T-helper 17 cell (primary cell): ENCODE results near the gene ACP1. TPM values are rescaled to one million over a fixed set of nuclear protein-coding genes. Genes with fewer than 3 reads are reported as not detected.
A peak's percentile ranks its signal among the peaks of the same experiment; 100 is the strongest.
"Not testable (repeated sequence)": the region's sequence is repeated elsewhere in the genome, so short reads cannot be mapped to it uniquely, and the experiment has no call there.

Experiments used
- ATAC-seq: fragments of 150-1000 bp; cut with Tn5 transposase; 2 replicates; pipeline ENCODE4 v1.10.0; 2021; ENCODE audit warnings: mild to moderate bottlenecking, moderate library complexity
- DNase-seq, 3 donors: peaks; one replicate each; pipeline versions ENCODE4 v3.0.0 to v3.0.0-alpha.2; 2020 to 2021
- H3K9me3 ChIP-seq: one replicate; pipeline ENCODE4 v1.7.0; 2013; ENCODE audit warnings: low read length, mild to moderate bottlenecking; ENCODE audit not compliant: control insufficient read depth, poor library complexity, severe bottlenecking
- H3K27ac Mint-ChIP-seq: one replicate; pipeline ENCODE4 v1.8.0; 2022; ENCODE audit warnings: mild to moderate bottlenecking, moderate library complexity, mixed read lengths
- H3K27me3 Mint-ChIP-seq: one replicate; pipeline ENCODE4 v1.8.0; 2022; ENCODE audit warnings: mixed read lengths
- H3K36me3 Mint-ChIP-seq: one replicate; pipeline ENCODE4 v1.8.0; 2022; ENCODE audit warnings: low read depth, mixed read lengths
- H3K4me1 Mint-ChIP-seq: one replicate; pipeline ENCODE4 v1.8.0; 2022; ENCODE audit warnings: mild to moderate bottlenecking, mixed read lengths
- H3K4me3 Mint-ChIP-seq: one replicate; pipeline ENCODE4 v1.8.0; 2022; ENCODE audit warnings: mild to moderate bottlenecking, moderate library complexity, mixed read lengths
- total RNA-seq, 4 donors: library from RNA in 2 of 4; stranded (reverse) in 2 of 4; gene quantifications; one replicate each; pipeline ENCODE4 v1.2.3 and lab custom pipeline; 2022 to 2026

The ACP1 gene
- total RNA-seq, 2 donors from 2014 or later: 71.2 to 87.2 TPM

- Mint-ChIP-seq H3K36me3 (no peaks in the 10 kb centered on the region), H3K4me1 (peaks cover 11% of the 10 kb centered on the region), H3K27me3 (peaks cover 14% of the 10 kb centered on the region), H3K27ac (no peak overlapping the region), H3K4me3 (no peak overlapping the region)
- DNase-seq: no peak
- no peak for ATAC-seq
- H3K9me3 ChIP-seq: no peaks in the 10 kb centered on the region
Measured at GRCh38 chr2:314561-315336, 50.0 kb downstream of the ACP1 start.

- not testable (repeated sequence) for H3K9me3 ChIP-seq
Measured at GRCh38 chr2:315925-316324, 51.2 kb downstream of the ACP1 start.

GRCh38 chr2:316381-316780, 51.6 kb downstream of the ACP1 start:
- ATAC-seq (no peak), DNase-seq (no peak)
- H3K27ac Mint-ChIP-seq: peak overlapping the region; percentile 16
- no peaks in the 10 kb centered on the region for H3K36me3 Mint-ChIP-seq
- H3K9me3 ChIP-seq: no peaks in the 10 kb centered on the region
- peaks cover 11% of the 10 kb centered on the region for H3K4me1 Mint-ChIP-seq
- H3K4me3 Mint-ChIP-seq: no peak overlapping the region
- peaks cover 10% of the 10 kb centered on the region for H3K27me3 Mint-ChIP-seq

More at GRCh38 chr2:315925-316324, 51.2 kb downstream of the ACP1 start:
- not testable (repeated sequence) for H3K27ac Mint-ChIP-seq, H3K36me3 Mint-ChIP-seq, H3K4me3 Mint-ChIP-seq, DNase-seq, ATAC-seq
- Mint-ChIP-seq H3K4me1 (peaks cover 11% of the 10 kb centered on the region), H3K27me3 (peaks cover 14% of the 10 kb centered on the region)

- no peak for DNase-seq
- peak overlapping the region; percentile 77 for H3K4me3 Mint-ChIP-seq
- H3K4me1 Mint-ChIP-seq: peaks cover 11% of the 10 kb centered on the region
Measured at GRCh38 chr2:317501-318424, 53.0 kb downstream of the ACP1 start.

GRCh38 chr2:319059-319600, 54.4 kb downstream of the ACP1 start:
- no peaks in the 10 kb centered on the region for H3K36me3 Mint-ChIP-seq
- no peak overlapping the region for H3K4me3 Mint-ChIP-seq
- no peak overlapping the region for H3K27ac Mint-ChIP-seq
- peaks cover 7% of the 10 kb centered on the region for H3K27me3 Mint-ChIP-seq
- no peak for DNase-seq
- no peak for ATAC-seq
- no peaks in the 10 kb centered on the region for H3K9me3 ChIP-seq
- H3K4me1 Mint-ChIP-seq: peaks cover 11% of the 10 kb centered on the region

More at GRCh38 chr2:317501-318424, 53.0 kb downstream of the ACP1 start:
- H3K27me3 Mint-ChIP-seq: peaks cover 7% of the 10 kb centered on the region
- ATAC-seq: peak; percentile 55
- no peaks in the 10 kb centered on the region for H3K9me3 ChIP-seq
- H3K36me3 Mint-ChIP-seq: no peaks in the 10 kb centered on the region
- peak overlapping the region; percentile 61 for H3K27ac Mint-ChIP-seq

GRCh38 chr2:320561-320960, 55.8 kb downstream of the ACP1 start:
- DNase-seq: no peak
- Mint-ChIP-seq H3K27me3 (peaks cover 7% of the 10 kb centered on the region), H3K27ac (no peak overlapping the region), H3K36me3 (no peaks in the 10 kb centered on the region), H3K4me1 (peaks cover 11% of the 10 kb centered on the region), H3K4me3 (no peak overlapping the region)
- no peaks in the 10 kb centered on the region for H3K9me3 ChIP-seq
- no peak for ATAC-seq

- DNase-seq: no peak
- H3K9me3 ChIP-seq: no peaks in the 10 kb centered on the region
- Mint-ChIP-seq H3K27me3 (no peaks in the 10 kb centered on the region), H3K4me3 (no peak overlapping the region), H3K4me1 (peaks cover 8% of the 10 kb centered on the region), H3K27ac (no peak overlapping the region), H3K36me3 (no peaks in the 10 kb centered on the region)
- ATAC-seq: no peak
Measured at GRCh38 chr2:322326-322725, 57.6 kb downstream of the ACP1 start.

GRCh38 chr2:323035-323434, 58.3 kb downstream of the ACP1 start:
- no peak overlapping the region for H3K27ac Mint-ChIP-seq

More at GRCh38 chr2:323035-323434, 58.3 kb downstream of the ACP1 start:
- no peaks in the 10 kb centered on the region for H3K9me3 ChIP-seq
- Mint-ChIP-seq H3K36me3 (no peaks in the 10 kb centered on the region), H3K4me3 (no peak overlapping the region), H3K27me3 (no peaks in the 10 kb centered on the region), H3K4me1 (peaks cover 3% of the 10 kb centered on the region)
- ATAC-seq (no peak), DNase-seq (no peak)

Other genes with a start within 250 kb of the ACP1 start
- gene FAM110C, start 218.4 kb upstream of the ACP1 start, total RNA-seq: under 1 TPM; 0.22 to 0.26 TPM
- gene SH3YL1, start 915 bp upstream of the ACP1 start, total RNA-seq: 10 to 100 TPM; 35.4 to 53.3 TPM
- gene ALKAL2, start 23.1 kb downstream of the ACP1 start, total RNA-seq: 1 to 10 TPM in 1 of 2 donors, not detected in 1; 1.0 TPM